ENCODE results near the gene TMX3.

GRCh38 chr18:68627812-68628211 is 87.1 kb downstream of the TMX3 start:
- TF ChIP-seq CTCF (IDR thresholded peaks at IDR 0.05; ENCODE audit: low read depth, low read length) (no peak), POLR2A (IDR thresholded peaks at IDR 0.05; ENCODE audit: extremely low read depth, insufficient read length) (no peak), MAX (IDR thresholded peaks at IDR 0.05; ENCODE audit: low read depth, low read length) (no peak), MYC (IDR thresholded peaks at IDR 0.05; ENCODE audit: low read depth, low read length) (no peak)

All from NB4 (cell line).